ENCODE data around the gene MARK3.

DNA sequence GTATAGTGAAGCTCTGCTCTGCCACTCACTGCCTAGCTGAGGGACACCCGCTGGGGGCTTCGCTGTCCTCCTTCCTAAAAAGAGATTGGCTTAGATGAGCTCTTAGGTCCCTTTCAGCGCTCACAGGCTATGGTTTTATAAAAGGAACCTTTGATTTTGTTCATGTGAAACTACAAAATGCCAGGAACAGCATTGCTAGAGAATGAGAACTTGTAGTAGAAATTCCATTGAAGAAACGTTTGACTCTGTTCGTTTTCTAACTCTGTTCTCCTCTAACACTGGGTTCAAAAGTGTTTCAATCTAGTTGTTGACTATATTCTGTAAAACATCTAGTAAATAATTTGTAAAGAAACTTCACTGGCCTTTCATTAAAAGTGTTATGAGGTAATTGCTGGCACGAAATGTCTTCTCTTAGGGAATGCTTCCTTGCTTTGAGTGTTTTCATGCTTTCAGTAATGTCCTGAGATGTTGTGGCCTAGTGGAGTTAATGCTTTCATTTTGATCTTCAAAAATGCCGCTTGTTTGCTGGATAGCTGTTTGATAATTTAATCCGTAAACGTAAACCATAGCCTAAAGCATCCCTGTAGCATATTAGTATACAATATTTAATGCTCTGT, 1.6 kb downstream of the MARK3 start:
- TF ChIP-seq MAX (IDR thresholded peaks at IDR 0.05; ENCODE audit: low read depth, low read length) (no peak), CTCF (IDR thresholded peaks at IDR 0.05 in 2 of 3, conservative IDR thresholded peaks at IDR 0.05 in 1 of 3; ENCODE audit: control insufficient read depth in 2 of 3, extremely low read depth in 1 of 3, insufficient read depth in 1 of 3, low read depth in 3 of 3, low read length in 3 of 3) (no peak), IKZF1 (conservative IDR thresholded peaks at IDR 0.05) (no peak)

Data from GM12878 (cell line).